ENCODE measurements around the gene KCNQ1. TPM values are rescaled to one million over a fixed set of nuclear protein-coding genes. Genes with fewer than 3 reads are reported as not detected.

The KCNQ1 gene
- polyA plus RNA-seq, 1 of the 3 experiments (the other 2 are of a cell fraction): 0.05 TPM

DNA sequence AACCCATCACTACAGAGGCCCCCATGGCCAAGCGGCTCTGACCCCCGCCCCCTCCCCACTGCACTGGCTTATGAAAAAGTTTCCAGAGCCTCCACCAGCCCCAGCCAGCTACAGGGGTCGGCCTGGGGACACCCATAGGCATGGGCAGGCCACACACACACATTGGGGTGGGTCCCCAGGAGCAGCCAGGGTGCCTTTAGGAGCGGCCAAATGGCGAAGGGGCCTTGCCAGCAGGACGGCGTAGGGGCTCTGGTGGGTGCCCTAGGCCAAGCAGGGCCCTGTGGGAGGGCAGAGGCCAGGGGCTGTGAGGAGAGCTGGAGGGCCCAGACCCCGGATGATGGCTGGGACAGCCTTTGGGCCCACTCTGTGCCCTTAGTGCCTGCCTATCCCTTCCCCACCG is 34.2 kb upstream of the KCNQ1 start (continued):
- TF ChIP-seq, protein P1, sequence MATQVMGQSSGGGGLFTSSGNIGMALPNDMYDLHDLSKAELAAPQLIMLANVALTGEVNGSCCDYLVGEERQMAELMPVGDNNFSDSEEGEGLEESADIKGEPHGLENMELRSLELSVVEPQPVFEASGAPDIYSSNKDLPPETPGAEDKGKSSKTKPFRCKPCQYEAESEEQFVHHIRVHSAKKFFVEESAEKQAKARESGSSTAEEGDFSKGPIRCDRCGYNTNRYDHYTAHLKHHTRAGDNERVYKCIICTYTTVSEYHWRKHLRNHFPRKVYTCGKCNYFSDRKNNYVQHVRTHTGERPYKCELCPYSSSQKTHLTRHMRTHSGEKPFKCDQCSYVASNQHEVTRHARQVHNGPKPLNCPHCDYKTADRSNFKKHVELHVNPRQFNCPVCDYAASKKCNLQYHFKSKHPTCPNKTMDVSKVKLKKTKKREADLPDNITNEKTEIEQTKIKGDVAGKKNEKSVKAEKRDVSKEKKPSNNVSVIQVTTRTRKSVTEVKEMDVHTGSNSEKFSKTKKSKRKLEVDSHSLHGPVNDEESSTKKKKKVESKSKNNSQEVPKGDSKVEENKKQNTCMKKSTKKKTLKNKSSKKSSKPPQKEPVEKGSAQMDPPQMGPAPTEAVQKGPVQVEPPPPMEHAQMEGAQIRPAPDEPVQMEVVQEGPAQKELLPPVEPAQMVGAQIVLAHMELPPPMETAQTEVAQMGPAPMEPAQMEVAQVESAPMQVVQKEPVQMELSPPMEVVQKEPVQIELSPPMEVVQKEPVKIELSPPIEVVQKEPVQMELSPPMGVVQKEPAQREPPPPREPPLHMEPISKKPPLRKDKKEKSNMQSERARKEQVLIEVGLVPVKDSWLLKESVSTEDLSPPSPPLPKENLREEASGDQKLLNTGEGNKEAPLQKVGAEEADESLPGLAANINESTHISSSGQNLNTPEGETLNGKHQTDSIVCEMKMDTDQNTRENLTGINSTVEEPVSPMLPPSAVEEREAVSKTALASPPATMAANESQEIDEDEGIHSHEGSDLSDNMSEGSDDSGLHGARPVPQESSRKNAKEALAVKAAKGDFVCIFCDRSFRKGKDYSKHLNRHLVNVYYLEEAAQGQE (IDR thresholded peaks at IDR 0.05; ENCODE audit: low read depth, low read length): no peak
- TF ChIP-seq MEF2A (IDR thresholded peaks at IDR 0.05; ENCODE audit: borderline replicate concordance, low read depth): no peak
- TF ChIP-seq, protein P2, sequence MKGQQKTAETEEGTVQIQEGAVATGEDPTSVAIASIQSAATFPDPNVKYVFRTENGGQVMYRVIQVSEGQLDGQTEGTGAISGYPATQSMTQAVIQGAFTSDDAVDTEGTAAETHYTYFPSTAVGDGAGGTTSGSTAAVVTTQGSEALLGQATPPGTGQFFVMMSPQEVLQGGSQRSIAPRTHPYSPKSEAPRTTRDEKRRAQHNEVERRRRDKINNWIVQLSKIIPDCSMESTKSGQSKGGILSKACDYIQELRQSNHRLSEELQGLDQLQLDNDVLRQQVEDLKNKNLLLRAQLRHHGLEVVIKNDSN (IDR thresholded peaks at IDR 0.05; ENCODE audit: borderline replicate concordance, low read depth): no peak
- no peak for TF ChIP-seq NRF1 (IDR thresholded peaks at IDR 0.05; ENCODE audit: low read depth, low read length)
- no peak for TF ChIP-seq GATA2 (CRISPR knock-in tag; IDR thresholded peaks at IDR 0.05)
- no peak for TF ChIP-seq FOXM1 (IDR thresholded peaks at IDR 0.05; ENCODE audit: low read depth)
- TF ChIP-seq RFX5 (IDR thresholded peaks at IDR 0.05; ENCODE audit: low read length): no peak
- TF ChIP-seq, protein P3, sequence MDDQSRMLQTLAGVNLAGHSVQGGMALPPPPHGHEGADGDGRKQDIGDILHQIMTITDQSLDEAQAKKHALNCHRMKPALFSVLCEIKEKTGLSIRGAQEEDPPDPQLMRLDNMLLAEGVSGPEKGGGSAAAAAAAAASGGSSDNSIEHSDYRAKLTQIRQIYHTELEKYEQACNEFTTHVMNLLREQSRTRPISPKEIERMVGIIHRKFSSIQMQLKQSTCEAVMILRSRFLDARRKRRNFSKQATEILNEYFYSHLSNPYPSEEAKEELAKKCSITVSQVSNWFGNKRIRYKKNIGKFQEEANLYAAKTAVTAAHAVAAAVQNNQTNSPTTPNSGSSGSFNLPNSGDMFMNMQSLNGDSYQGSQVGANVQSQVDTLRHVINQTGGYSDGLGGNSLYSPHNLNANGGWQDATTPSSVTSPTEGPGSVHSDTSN (IDR thresholded peaks at IDR 0.05): no peak
- no peak for TF ChIP-seq TEAD4 (IDR thresholded peaks at IDR 0.05; ENCODE audit: borderline replicate concordance, insufficient read depth)
- no peak for TF ChIP-seq RCOR1 (IDR thresholded peaks at IDR 0.05; ENCODE audit: low read length)
- TF ChIP-seq TAF1 (IDR thresholded peaks at IDR 0.05; ENCODE audit: borderline replicate concordance, low read depth, low read length): no peak

DNA sequence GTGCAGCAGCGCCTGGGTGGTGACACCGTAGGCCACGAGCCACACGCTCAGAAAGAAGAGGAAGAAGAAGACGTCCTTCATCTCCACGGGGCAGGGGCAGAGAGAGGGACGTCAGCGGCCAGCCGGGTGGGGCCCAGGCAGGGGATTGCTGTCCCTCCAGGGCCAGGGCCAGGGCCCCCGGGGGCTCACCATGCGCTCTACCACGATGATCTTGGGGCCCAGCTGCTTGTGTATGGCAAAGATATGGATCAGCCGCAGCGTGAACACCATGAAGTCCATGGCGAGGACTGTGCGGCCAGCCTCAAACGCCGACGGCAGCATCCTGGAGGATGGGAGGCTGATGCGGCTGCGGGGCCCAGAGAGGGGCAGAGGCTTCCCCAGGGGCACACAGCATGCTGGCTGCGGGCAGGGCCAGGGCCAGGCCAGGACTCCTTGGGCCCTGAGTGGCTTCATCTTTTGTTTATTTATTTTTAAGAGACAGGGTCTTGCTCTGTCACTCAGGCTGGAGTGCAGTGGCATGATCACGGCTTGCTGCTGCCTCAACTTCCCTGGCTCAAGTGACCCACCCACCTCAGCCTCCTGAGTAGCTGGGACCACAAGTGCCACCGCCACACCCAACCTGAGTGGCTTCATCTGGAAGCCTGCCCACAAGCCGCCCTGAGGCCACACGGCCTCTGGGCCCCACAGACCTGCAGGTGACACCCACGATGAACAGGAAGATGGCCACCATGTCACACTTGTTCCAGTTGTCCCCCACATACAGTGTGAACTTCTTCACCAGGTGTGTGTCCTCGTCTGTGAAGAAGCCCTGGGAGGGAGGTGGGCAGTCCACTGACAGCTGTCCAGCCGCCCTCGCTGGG is 33.1 kb upstream of the KCNQ1 start:
- Histone ChIP-seq H3K4me3 (ENCODE audit: low read depth in 2 of 2, low read length in 1 of 2) (no peak overlapping the region), H3K27ac (ENCODE audit: low read depth in 2 of 2, low read length in 1 of 2) (no peak overlapping the region), H3K36me3 (replicated peaks in 1 of 2; ENCODE audit: control insufficient read depth in 1 of 2, insufficient read depth in 2 of 2, low read length in 1 of 2) (no peaks in the 10 kb centered on the region), H4K20me1 (ENCODE audit: insufficient read depth) (no peaks in the 10 kb centered on the region), H3F3A (replicated peaks; ENCODE audit: insufficient read depth) (no peaks in the 10 kb centered on the region), H3K4me1 (ENCODE audit: control insufficient read depth in 1 of 2, insufficient read depth in 2 of 2, low read depth in 1 of 2, low read length in 1 of 2) (no peaks in the 10 kb centered on the region), H3K79me2 (ENCODE audit: insufficient read depth) (no peaks in the 10 kb centered on the region), H3K4me2 (no peak overlapping the region), H3K9me3 (no peaks in the 10 kb centered on the region), H3K9ac (no peak overlapping the region), H3K9me2 (no peaks in the 10 kb centered on the region), H2AFZ (ENCODE audit: low read depth) (no peak overlapping the region), H3K27me3 (ENCODE audit: insufficient read depth) (no peaks in the 10 kb centered on the region)
- no peak for DNase-seq
- 84% methylated on average over 14 of the region's 30 CpGs for WGBS (ENCODE audit: low lambda C conversion rate)
- ChIA-PET CTCF (interaction anchor here (0.6 to 5.1 kb wide), 7 partner anchors 8 to 516 kb away, joined by 3 to 70 read pairs (median 6); no protein-coding TSS in a partner anchor), POLR2A (no interaction called here)
- no peak for TF ChIP-seq YY1 (IDR thresholded peaks at IDR 0.05; ENCODE audit: low read depth)
- TF ChIP-seq, protein P3 (IDR thresholded peaks at IDR 0.05): no peak
- TF ChIP-seq EZH2phosphoT487 (IDR thresholded peaks at IDR 0.05; ENCODE audit: borderline replicate concordance, low read depth): no peak
- TF ChIP-seq SIN3A (IDR thresholded peaks at IDR 0.05; ENCODE audit: borderline replicate concordance, low read depth, low read length): no peak
- TF ChIP-seq ELF1 (IDR thresholded peaks at IDR 0.05): no peak
- TF ChIP-seq, protein P4, sequence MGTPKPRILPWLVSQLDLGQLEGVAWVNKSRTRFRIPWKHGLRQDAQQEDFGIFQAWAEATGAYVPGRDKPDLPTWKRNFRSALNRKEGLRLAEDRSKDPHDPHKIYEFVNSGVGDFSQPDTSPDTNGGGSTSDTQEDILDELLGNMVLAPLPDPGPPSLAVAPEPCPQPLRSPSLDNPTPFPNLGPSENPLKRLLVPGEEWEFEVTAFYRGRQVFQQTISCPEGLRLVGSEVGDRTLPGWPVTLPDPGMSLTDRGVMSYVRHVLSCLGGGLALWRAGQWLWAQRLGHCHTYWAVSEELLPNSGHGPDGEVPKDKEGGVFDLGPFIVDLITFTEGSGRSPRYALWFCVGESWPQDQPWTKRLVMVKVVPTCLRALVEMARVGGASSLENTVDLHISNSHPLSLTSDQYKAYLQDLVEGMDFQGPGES (IDR thresholded peaks at IDR 0.05; ENCODE audit: low read depth, low read length): no peak
- TF ChIP-seq, protein P2 (IDR thresholded peaks at IDR 0.05; ENCODE audit: borderline replicate concordance, low read depth): no peak
- TF ChIP-seq, protein P1 (IDR thresholded peaks at IDR 0.05; ENCODE audit: low read depth, low read length): no peak

Measured in SK-N-SH (cell line).